HG03439 (cell line): ENCODE data around the gene ZNF740.

Experiments
- ATAC-seq: cut with Tn5 transposase; IDR thresholded peaks from one replicate; pipeline ENCODE4 v1.9.1; 2021; ENCODE audit warnings: mild to moderate bottlenecking, moderate library complexity; ENCODE audit not compliant: unreplicated experiment

The ZNF740 gene

DNA sequence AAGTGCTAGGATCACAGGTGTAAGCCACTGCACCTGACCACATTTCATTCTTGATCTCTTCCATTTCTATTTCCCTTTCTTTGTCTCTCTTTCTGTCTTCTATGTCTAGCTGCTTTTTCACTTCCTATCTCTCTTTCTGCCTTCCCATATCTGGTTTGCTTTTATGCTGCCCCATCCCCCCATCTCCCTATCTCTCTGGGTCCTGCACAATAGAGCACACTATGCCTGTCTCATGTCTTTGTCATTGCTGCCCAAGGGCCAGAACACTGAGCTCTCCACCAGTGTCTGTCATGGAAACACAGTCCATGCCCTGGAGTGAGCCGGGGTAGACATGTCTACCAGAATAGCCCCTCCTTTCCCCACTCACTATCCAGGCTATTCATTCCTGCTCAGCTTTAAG, 63.8 kb downstream of the ZNF740 start:
- ATAC-seq = no peak
